NCI-H526 treated with DMSO at 0.1 percent for 48 hours (cell line): ENCODE data around the gene VAMP5.
"Not testable (repeated sequence)": the region's sequence is repeated elsewhere in the genome, so short reads cannot be mapped to it uniquely, and the experiment has no call there.

Source experiments
- DNase-seq: peaks from one replicate; lab custom pipeline; 2025; lab: John Stamatoyannopoulos, UW

VAMP5 gene

GRCh38 chr2:85550486-85550885 lies 33.7 kb upstream of the VAMP5 start:
- no peak for DNase-seq

DNA sequence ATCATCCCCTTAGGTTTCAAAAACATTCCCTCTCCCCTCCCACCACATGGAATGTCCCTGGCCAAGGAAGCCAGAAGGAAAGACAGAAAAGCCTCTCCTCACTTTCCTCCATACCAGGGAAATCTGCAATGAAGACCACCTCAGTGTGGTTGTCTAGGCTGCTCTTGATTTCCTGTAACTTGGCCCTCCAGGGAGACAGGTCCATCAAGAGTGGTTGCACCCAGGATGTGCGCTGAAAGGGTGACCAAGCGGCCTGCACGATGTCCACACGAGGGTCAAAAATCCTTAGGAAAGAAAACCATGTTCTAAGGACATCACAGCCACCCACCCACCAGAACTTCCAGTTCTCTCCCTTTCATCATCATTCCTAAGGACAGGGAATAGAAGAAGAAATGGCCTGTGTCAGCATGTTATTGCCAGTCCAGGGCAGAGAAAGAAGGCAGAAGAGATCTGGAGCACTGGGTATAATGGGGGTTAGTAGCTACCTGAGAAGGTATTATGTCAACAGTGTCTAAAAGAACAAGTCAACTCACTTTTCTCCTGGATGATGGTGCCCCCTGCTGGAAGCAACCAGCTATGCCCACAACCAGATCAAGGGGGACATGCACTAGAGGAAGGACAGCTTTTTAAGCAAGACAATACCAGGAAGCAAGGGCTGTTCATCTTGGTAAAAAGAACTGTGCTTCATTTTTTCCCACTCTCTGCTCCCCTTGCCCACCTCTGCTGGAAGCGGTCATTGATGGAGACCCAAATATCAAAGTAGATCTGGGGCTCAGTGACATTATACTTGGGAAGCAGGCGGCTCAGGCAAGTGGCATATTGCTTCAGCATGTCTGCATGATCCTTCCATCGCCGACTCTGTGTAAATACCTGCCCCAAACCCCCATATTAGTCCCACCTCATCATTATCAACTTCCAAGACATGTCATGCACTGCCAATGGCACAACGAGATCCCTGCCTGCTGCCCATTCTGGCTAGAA lies 32.2 kb upstream of the VAMP5 start:
- peak; percentile 43 for DNase-seq

DNA sequence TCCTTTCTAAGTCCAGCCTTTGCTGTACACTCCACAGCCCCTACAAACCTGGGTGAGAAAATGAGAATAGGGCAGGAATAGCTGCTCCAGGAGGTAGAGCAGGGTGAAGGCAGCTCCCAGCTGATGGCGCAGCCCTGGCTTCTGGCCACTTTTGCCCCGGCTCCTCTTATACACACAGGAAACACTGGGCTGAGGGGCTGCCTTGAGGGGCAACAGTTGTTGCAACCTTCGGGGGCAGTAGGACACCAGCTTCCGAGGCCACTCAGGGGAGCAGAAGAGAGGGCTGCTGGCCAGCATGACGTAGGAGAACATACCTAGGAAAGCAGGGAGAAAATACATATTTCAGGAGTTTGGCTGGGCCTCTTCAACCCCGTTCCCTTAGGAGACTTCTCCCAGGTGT lies 31.0 kb upstream of the VAMP5 start:
- DNase-seq, result no peak

DNA sequence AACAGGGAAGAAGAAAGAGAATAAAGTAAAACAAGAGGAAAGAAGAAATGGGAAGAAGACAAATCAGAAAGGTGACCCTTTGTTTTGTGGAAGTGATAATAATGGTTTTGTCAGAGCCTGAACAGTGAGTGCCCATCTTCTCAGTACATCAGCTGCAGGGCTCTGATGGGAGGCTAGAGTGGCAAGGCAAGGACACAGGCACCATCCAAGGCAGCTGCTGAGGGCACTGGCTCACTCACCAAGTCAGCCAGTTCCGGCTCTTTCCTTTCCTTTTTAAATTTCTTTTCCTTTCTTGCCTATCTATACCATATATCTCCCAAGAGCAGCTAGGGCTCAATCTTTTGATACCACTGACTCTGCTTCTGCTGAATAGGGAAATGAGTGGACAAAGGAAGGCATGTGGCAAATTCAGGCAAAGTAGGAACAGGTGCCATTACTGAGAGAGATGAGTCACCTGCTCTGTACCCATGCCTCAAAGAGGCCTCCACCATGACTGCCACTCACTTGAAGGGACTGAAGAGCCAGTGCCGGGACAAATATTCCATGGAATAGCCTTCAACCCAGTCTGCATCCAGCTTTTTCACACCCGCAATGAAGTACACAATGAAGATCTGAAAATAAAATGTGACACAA lies 29.1 kb upstream of the VAMP5 start:
- DNase-seq, result no peak

DNA sequence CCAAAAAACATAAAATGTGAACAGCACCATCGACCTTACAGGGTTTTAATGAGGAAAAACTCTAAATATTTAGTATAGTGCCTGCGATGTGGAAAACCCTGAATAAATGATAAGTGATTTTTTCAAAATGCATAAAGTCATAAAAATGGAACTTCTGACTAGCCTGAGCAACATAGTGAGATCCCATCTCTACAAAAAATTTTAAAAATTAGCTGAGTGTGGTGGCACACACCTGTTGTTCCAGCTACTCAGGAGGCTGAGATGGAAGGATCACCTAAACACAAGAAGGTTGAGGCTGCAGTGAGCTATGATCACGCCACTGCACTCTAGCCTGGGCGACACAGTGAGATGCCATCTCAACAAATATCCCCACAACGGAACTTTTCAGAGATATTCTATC lies 27.1 kb upstream of the VAMP5 start:
- no peak for DNase-seq

DNA sequence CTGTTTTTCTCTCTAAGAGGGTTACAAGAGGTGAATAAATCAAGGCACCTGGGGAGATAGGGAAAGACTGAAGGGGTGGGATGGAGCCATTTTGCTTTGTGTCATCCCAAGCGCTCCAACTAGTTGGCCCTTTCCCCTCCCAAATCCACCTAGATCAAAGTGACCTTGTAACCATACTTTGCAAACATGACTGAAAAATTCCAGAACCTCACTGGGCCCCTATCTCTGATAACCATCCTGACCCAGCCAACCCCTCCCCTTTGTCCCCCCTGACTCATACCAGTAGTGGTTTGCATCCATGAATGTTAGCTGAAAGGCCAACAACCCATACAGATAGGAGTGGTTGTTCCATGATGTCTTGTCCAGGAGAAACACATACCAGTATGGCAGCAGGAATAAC lies 26.1 kb upstream of the VAMP5 start:
- no peak for DNase-seq

DNA sequence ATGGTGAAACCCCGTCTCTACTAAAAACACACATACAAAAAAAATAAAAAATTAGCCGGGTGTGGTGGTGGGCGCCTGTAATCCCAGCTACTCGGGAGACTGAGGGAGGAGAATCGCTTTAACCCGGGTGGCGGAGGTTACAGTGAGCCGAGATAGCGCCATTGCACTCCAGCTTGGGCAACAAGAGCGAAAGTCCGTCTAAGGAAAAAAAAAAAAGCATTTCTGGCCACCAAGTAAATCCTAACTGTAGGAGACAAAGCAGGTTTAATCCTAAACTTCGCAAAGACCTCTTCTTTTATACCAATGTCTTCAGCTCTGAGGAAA lies 23.9 kb upstream of the VAMP5 start:
- not testable (repeated sequence) for DNase-seq

GRCh38 chr2:85560812-85561279 lies 23.4 kb upstream of the VAMP5 start:
- no peak for DNase-seq

- DNase-seq, result peak; percentile 90
Measured at GRCh38 chr2:85561280-85562212, 22.7 kb upstream of the VAMP5 start, which contains the start of gene GGCX. Gene GGCX, minus strand, starts transcription at chr2:85561493. Its CDS starts 65 bp downstream, at chr2:85561428.

GRCh38 chr2:85564144-85564563 lies 20.1 kb upstream of the VAMP5 start:
- DNase-seq, result no peak

DNA sequence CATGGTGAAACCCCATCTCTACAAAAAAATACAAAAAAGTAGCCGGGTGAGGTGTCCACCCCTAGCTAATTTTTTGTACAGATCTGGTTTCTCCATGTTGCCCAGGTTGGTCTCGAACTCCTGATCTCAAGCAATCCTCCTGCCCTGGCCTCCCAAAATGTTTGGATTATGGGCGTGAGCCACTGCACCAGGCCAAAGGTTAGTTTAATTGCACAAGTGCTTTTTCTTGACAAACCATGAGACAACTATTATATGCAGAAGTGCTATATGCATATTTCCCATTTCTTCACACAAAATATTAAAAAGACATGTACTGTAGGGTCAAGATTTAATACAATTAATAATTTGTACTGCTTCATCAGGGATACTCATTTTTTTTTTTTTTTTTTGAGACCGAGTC lies 18.0 kb upstream of the VAMP5 start:
- DNase-seq, result no peak

GRCh38 chr2:85575739-85576138 lies 8.5 kb upstream of the VAMP5 start:
- DNase-seq, result no peak

- no peak for DNase-seq
Measured at GRCh38 chr2:85577063-85577385, 7.2 kb upstream of the VAMP5 start.

DNA sequence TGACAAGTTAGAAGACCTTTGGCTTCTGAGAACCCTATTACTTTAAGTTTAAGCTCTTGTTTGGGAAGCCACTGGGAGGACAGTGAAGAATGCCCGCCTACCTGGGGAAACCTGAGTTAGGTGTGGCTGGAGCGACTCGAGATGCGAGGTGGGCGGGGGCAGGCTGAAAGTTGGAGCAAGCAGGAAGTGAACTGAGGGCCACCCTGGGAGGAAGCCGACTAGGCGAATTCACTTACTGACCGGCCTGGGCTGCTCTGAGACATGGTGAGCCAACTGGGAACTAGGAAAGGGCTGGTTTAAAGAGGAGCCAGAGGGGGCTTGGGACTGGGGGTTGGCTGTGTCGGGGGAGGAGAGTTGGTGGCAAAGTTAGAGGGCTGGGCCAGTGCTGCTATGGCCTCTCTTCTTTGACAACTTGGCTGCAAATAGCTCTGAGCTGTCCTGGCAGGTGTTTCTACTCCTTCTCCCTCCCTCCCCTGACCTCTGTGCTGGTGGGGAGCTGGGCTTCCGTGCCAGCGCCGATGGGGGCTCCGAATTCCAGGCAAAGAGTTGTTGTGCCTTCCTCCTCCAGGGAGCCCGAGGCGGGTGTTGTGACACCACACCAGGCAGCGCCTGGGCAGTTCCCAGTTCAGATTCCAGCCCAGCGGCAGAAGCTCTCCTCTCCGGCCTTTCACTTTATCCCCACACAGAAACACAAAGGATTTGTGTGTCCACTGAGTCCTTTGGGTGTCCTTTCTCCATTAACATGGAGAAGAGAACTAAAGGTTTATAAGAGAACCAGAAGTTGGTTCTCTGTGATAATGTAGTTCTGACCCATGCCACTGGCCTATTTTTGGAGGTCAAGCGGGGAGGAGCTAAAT lies 6.6 kb upstream of the VAMP5 start, which contains the start of gene VAMP8:
Gene VAMP8 (plus strand): TSS at position 201 of the 857 bp plus-strand sequence. CDS start 61 bp downstream, at position 262.
- peak; percentile 63 for DNase-seq

DNA sequence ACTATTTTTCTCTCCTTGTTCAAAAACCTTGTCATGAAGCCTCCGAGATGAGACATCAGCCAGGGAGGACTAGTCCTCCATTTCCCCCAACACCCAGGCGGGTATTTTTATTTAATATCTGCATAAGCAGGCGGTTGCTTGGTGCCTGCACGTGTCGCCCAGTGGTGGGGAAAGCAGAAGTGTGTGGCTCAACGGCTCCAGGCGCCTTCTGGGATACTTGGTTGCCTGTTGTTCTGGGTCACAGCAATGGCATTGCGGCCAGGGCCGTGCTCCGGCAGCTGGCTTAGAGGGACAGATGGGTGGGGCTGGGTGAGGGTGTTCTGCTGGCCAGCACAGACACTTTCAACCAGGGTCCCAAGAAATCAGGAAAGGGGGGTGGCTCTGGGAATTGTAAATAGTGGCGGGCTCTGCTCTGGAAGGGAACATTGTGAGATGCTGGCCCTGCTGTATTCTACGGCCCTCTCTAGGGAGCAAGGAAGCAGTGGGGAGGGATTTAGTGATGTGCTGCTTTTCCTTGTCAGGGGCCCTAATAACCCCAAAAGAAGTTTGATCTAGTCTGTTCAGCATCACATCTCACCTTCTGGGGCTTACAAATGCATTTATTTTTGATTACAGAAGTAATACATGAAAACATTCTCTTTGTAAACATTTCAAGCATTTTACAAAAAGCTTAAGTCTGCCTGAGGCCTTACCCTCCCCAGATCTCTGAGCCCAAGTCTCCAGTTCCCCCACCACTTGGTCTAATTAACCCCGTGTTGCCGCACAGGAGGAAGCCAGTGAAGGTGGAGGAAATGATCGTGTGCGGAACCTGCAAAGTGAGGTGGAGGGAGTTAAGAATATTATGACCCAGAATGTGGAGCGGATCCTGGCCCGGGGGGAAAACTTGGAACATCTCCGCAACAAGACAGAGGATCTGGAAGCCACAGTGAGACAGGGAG lies 5.7 kb upstream of the VAMP5 start:
- no peak for DNase-seq

- DNase-seq, result no peak
Measured at GRCh38 chr2:85579266-85579935, 4.8 kb upstream of the VAMP5 start.

DNA sequence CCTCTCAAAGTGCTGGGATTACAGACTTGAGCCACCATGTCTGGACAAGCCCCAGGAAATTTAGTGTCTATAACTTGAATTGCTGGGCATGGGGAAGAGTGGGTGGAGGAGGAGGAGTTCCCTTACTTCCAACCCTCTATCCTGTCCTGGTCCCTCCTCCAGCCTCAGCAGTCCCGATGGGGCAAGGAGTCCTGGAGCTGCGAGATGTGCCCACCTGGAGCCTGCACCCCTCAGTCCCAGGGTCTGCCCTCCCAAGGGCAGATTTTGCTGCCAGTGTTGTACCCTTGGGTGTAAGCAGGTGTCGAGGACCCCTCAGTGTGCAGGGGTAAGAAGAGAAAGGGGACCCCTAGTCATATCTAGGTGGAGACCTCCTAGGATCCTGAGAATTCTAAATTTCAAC lies 4.0 kb upstream of the VAMP5 start:
- no peak for DNase-seq

DNA sequence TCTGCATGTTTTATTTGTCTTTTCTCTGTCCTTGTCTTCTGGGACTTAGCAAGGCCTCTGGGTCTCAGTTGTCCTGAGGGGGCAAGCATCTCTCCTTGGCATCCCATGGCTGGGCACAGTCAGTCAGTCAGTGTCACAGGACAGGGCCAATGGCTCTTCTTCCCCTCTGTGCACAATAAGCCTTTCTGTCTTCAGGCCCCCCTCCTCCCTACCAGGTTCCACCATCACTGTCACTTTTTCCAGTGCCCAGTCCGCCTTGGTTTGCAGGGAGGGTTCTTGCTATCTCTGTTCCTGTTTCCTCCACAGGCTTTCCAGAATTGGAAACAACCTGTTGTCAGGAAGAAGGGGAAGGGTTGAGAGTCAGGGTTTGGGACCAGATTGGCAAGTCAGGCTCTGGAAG lies 1.7 kb upstream of the VAMP5 start:
- DNase-seq, result no peak

- no peak for DNase-seq
Measured at GRCh38 chr2:85583667-85584353, 421 bp upstream of the VAMP5 start.
